GM12874 (cell line): ENCODE data around the gene PCF11.

Experiments used
- CTCF ChIP-seq: IDR thresholded peaks from 2 replicates; pipeline ENCODE4 v1.5.1; 2011; ENCODE audit warnings: low read depth, mild to moderate bottlenecking, control low read depth, low read length, moderate library complexity; ENCODE audit not compliant: insufficient read depth

PCF11 gene

GRCh38 chr11:83219095-83219494, 62.2 kb downstream of the PCF11 start:
- TF ChIP-seq CTCF, result 0 out of 2 replicates have a peak, but pooled peaks have one; percentile 18

GRCh38 chr11:83220260-83220659, 63.3 kb downstream of the PCF11 start:
- no peak for TF ChIP-seq CTCF

- TF ChIP-seq CTCF, result no peak
These were observed 64.8 kb downstream of the PCF11 start for GRCh38 chr11:83221694-83222093.

GRCh38 chr11:83222499-83222898, 65.6 kb downstream of the PCF11 start:
- no peak for TF ChIP-seq CTCF

GRCh38 chr11:83223457-83223856, 66.5 kb downstream of the PCF11 start:
- TF ChIP-seq CTCF, result no peak

- TF ChIP-seq CTCF, result no peak
These were observed 78.9 kb downstream of the PCF11 start for GRCh38 chr11:83235825-83236224.
